Activated CD4-positive, alpha-beta T cell treated with anti-CD3 and anti-CD28 coated beads for 4 hours (primary cell): ENCODE results near the gene MVB12B.

Experiments
- DNase-seq, 2 donors: peaks; one replicate each; pipeline ENCODE4 v3.0.0-alpha.2; 2020

MVB12B gene

DNA sequence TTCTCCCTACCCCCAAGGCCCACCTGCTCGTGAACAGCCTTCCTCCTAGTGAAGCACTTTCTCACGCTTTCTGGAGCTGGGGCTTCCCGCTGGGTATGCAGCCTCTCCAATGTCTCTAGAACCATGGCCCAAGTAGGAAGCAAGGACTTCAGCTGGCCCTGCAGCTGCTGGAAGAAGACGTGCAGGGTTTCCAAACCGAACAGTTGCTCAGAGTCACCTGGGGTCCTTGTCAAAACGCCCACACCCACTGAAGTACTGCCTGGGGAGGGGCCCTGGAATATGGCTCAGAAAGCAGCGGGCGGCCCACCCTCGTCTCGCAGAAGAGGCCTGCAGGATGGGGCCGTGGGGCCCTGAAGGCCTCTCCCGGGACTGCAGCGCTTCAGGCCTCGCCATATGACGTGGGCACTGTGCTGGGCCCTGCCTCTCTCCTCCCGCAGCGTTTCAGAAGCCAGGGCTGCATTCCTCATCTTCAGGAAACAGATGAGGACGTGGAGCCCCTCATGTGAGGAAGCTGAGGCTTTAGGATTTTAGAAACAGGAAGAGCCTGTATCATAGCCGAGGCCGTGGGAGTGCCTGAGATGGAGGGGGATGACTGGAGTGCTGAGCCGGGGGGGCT is 171.1 kb downstream of the MVB12B start:
- DNase-seq = no peak

GRCh38 chr9:126498331-126498730 is 171.7 kb downstream of the MVB12B start:
- no peak for DNase-seq

- peak; percentile 28 to 35 for DNase-seq
Measured at GRCh38 chr9:126499005-126499910, 172.6 kb downstream of the MVB12B start.

GRCh38 chr9:126499911-126500599 is 173.4 kb downstream of the MVB12B start:
- DNase-seq = no peak

DNA sequence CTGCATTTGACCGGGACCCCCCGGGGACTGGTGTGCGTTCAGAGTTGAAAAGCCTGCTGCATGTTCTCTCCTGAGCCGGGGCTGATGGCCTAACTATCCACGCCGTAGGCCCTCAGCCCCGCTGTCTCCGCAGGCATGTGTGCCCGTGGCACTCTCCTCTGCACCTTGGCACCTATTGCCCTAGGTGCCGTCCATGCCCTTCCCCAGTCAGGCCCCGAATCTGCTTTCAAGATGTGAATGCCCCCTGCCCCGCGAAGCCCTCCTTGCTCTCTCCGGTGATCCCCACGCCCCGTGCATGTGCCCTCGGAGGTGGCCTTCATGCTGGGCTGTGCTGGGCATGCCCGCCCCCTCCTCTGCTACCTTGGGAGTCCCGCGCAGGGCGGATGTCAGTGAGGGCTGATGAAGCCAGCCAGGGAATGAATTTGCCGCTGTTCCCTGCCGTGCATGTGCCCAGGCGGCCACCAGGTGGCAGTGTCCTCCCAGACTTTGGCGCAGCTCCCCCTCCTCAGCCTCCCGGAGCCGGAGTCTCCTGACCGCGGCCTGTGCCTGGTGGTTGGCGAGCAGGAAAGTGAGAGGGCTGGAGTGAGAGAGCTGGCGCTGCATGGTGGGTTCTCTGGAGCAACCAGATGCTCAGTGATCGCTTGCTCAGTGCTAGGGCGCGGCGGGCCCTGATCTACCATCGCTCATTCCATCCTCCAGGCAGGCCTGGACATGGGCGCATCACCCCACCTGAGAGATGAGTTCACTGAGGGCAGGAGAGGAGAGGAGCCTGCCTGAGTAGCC is 174.2 kb downstream of the MVB12B start:
- peak; percentile 63 to 65 for DNase-seq

- no peak for DNase-seq
Measured at GRCh38 chr9:126501383-126502331, 175.0 kb downstream of the MVB12B start.

DNA sequence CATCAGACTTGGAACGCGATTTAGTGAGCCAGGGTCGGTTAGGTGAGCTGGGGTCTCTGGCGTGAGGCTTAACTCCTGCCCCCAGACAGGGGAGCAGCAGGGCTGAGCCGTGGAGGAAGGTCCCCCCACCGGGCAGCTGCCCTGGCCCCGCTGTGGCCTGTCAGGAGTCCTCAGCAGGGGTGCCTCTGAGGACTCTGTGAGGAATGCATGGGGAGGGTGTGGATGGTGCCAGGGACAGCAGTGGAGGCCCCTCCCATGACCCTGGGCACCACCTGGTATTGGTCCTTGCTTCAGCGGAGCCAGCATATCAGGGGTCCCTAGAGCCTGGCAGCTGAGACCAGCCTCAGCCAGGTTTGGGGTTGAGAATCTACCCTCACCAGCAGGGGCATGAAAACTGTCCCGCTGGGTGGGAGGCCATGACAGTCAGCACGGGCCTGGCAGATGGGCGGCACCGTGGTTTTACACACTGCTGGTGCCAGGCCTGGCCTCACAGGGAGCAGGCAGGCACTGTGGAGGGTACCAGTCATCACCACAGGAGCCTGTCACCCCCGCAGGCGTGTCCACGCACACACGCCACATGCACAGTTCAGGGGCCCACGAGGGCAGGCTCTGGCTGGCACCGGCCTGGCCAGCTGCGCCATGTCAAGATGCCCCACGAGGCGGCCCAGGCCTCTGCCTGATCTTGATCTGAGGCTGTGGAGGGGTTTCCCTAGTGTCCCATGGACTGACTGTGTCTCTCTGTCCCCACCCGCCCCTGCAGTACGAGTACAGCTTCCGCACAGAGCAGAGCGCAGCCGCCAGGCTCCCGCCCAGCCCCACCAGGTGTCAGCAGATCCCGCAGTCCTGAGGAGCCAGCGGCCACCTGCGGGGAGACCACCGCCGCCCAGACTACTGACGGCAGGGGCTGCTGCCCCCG is 176.0 kb downstream of the MVB12B start:
- no peak for DNase-seq

GRCh38 chr9:126503333-126504085 is 176.9 kb downstream of the MVB12B start:
- no peak for DNase-seq

- no peak for DNase-seq
Measured at GRCh38 chr9:126504086-126504976, 177.7 kb downstream of the MVB12B start.

DNA sequence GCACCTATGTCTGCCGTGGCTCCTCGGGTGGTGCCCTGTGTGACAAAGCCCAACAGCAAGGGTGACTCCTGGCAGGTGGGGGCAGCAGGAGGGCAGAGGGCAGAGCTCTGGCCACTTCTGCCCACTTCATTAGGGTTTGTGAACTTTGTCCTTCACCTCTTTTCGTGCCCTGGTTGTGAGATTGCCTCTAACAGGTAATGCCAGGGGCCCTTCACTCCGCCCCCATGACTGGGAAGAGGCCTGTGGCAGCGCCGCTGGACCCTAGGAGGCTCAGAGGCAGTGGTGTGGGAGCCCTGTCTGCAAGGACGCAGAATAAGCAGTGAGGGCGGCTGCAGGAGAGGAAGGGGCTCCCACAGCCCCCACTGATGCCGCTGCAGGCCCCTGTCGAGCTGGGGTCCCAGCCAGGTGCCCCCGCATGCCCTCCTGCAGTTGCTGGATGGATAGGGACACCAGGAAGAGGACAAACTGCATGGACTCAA is 178.4 kb downstream of the MVB12B start:
- no peak for DNase-seq

DNA sequence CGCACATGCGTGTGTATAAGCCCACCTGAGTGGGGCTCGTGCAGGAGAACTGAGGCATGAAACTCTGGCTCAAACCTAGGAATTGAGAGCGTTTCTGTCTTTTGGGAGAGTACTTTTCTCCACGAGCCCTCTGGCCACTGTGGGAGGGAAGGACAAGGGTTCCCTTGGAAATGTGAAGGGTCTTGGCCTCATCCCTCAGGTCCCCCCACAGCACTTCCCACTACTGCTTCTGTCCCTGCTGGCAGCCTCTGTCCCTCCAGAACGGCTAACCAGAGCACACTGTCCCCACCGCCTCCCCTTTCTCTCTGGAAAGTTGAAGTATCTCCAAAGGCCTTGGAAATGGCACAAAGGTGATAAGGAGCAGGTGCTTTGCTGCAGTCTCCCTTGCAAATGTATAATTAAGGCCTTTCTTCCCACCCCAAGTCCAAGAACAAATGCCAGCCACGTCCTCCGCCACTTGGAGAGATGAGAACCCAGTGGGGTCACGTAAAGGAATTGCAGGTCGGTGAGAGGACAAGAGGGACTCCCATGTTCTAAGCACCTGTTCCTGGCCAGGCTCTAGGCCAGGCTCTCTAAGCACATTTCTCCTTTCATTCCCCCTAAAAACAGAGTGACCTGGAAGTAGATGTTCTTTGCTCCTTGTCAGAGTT is 179.2 kb downstream of the MVB12B start:
- no peak for DNase-seq

GRCh38 chr9:126506361-126507317 is 180.0 kb downstream of the MVB12B start:
- no peak for DNase-seq

- DNase-seq = no peak
Measured at GRCh38 chr9:126507318-126508109, 180.9 kb downstream of the MVB12B start.

DNA sequence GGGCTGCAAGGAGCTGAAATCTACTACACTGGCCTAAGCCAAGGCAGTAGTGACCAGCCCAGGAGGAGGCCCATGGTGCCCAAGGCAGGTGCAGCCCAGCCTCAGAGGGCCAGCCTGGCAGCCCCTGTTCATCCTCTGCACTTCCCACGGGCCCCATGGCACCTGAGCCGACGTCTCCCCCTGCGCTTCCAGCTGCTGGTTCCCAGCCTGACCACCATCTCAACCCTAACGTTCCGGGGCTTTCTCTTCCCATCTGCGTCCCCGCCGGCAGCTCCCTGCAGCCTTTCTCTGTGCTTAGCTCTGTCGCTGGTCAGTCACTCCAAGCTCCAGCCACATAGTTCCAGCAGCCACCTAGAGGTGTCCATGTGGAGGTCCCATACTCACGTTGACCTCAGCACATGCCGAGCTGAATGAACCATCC is 181.6 kb downstream of the MVB12B start:
- DNase-seq = no peak

GRCh38 chr9:126508928-126509327 is 182.3 kb downstream of the MVB12B start:
- no peak for DNase-seq

- no peak for DNase-seq
Measured at GRCh38 chr9:126509718-126510117, 183.1 kb downstream of the MVB12B start.
